ENCODE results near the gene EDEM3. TPM values are rescaled to one million over a fixed set of nuclear protein-coding genes. Genes with fewer than 3 reads are reported as not detected.

The EDEM3 gene
- total RNA-seq, 3 donors from 2014 or later, result 32.1 to 66.3 (median 66.0) TPM

- intact Hi-C loops (cut with DNase I, micrococcal nuclease), result no loop called here
- H3K4me3 ChIP-seq, result no peak overlapping the region
These were observed 107.8 kb downstream of the EDEM3 start for GRCh38 chr1:184646824-184647223.

GRCh38 chr1:184646178-184646701, 108.4 kb downstream of the EDEM3 start:
- DNase-seq (no peak), ATAC-seq (no peak)
- Histone ChIP-seq H3K4me3 (no peak overlapping the region), H3K4me1 (ENCODE audit: low read depth) (no peaks in the 10 kb centered on the region), H3K36me3 (ENCODE audit: low read depth) (no peaks in the 10 kb centered on the region), H3K9me3 (no peaks in the 10 kb centered on the region)
- intact Hi-C loops (cut with DNase I, micrococcal nuclease), result no loop called here
- TF ChIP-seq CTCF (IDR thresholded peaks at IDR 0.05), result no peak

More at GRCh38 chr1:184646824-184647223, 107.8 kb downstream of the EDEM3 start:
- no peak for ATAC-seq
- no peaks in the 10 kb centered on the region for H3K9me3 ChIP-seq
- no peaks in the 10 kb centered on the region for H3K36me3 ChIP-seq (ENCODE audit: low read depth)
- DNase-seq, result no peak
- TF ChIP-seq CTCF (IDR thresholded peaks at IDR 0.05), result no peak
- H3K4me1 ChIP-seq (ENCODE audit: low read depth), result no peaks in the 10 kb centered on the region

GRCh38 chr1:184644771-184645170, 109.9 kb downstream of the EDEM3 start:
- H3K9me3 ChIP-seq, result no peaks in the 10 kb centered on the region
- DNase-seq, result no peak
- H3K4me3 ChIP-seq, result no peak overlapping the region
- H3K4me1 ChIP-seq (ENCODE audit: low read depth), result no peaks in the 10 kb centered on the region
- H3K36me3 ChIP-seq (ENCODE audit: low read depth), result no peaks in the 10 kb centered on the region
- TF ChIP-seq CTCF (IDR thresholded peaks at IDR 0.05), result no peak
- ATAC-seq, result no peak
- intact Hi-C loops (cut with DNase I, micrococcal nuclease), result no loop called here

- DNase-seq (no peak), ATAC-seq (no peak)
- TF ChIP-seq CTCF (IDR thresholded peaks at IDR 0.05), result no peak
- Histone ChIP-seq H3K4me1 (ENCODE audit: low read depth) (no peaks in the 10 kb centered on the region), H3K4me3 (no peak overlapping the region), H3K36me3 (ENCODE audit: low read depth) (no peaks in the 10 kb centered on the region), H3K9me3 (no peaks in the 10 kb centered on the region)
- intact Hi-C loops (cut with DNase I, micrococcal nuclease), result no loop called here
These were observed 111.0 kb downstream of the EDEM3 start for GRCh38 chr1:184643661-184644060.

GRCh38 chr1:184641894-184642293, 112.8 kb downstream of the EDEM3 start:
- Histone ChIP-seq H3K9me3 (no peaks in the 10 kb centered on the region), H3K4me3 (no peak overlapping the region), H3K36me3 (ENCODE audit: low read depth) (no peaks in the 10 kb centered on the region), H3K4me1 (ENCODE audit: low read depth) (no peaks in the 10 kb centered on the region)
- ATAC-seq (no peak), DNase-seq (no peak)
- TF ChIP-seq CTCF (IDR thresholded peaks at IDR 0.05), result no peak
- intact Hi-C loops (cut with DNase I, micrococcal nuclease), result no loop called here

GRCh38 chr1:184640505-184640904, 114.2 kb downstream of the EDEM3 start:
- H3K4me1 ChIP-seq (ENCODE audit: low read depth), result no peaks in the 10 kb centered on the region
- no peaks in the 10 kb centered on the region for H3K9me3 ChIP-seq
- no peak for DNase-seq
- no peak for TF ChIP-seq CTCF (IDR thresholded peaks at IDR 0.05)
- no peak overlapping the region for H3K4me3 ChIP-seq
- no peak for ATAC-seq
- H3K36me3 ChIP-seq (ENCODE audit: low read depth), result no peaks in the 10 kb centered on the region
- intact Hi-C loops (cut with DNase I, micrococcal nuclease), result no loop called here

All from mucosa of descending colon (tissue), 3 donors.